ENCODE results near the gene MYPOP. TPM values are rescaled to one million over a fixed set of nuclear protein-coding genes. Genes with fewer than 3 reads are reported as not detected.

Gene MYPOP
- total RNA-seq, 2 donors from 2014 or later: 8.7 to 9.1 TPM

DNA sequence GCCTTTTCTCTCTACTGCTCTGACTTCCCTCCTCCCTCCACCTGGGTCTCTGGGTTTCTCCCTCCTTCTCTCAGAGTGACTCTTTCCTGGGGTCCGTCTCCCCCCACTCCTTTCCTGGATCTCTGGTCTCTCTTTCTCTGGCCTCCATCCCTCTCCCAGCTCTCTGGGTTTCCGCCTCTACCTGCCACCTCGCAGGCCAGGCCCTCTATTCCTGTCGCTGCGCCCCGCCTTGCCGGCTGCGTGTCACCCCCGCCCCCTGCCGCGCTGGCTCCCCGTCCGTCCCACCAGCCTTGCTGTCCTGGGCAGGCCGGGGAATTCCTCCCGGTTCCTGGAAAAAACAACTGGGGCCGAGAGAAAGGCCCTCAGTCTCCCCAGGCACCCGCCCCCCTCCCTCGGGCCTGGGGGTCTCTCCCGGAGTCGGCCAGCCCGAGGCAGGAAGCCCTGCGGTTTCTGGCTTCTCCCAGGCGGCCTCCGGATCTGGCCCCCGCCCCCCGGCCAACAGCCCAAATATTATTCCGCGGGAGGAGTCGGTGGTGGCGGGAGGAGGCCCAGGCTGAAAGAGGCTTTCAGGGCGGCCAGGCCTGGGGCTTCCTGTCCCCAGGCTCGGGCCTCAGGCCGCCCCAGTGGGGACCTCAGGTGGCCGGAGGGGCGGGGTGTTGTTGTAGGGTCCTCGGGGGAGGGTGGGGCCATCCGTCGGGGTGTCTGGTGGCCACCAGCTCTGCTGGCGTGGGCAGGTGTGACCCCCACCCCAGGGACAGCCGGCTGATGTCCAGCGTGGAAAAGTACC lies 25.8 kb downstream of the MYPOP start:
- TF ChIP-seq POLR2AphosphoS5 (IDR thresholded peaks at IDR 0.05) (no peak), POLR2A (IDR thresholded peaks at IDR 0.05) (peak; percentile 43)
- intact Hi-C loops (cut with DNase I): no loop called here
- H3K4me1 ChIP-seq (replicated peaks): peaks cover 5% of the 10 kb centered on the region
- DNase-seq (ENCODE audit: low spot score): peak; percentile 52
- 3% methylated on average over 34 of the region's 41 CpGs for WGBS
- H3K27ac ChIP-seq: peak overlapping the region; percentile 68 to 72
- H3K4me3 ChIP-seq: peak overlapping the region in 1 of 2 donors; percentile 18
- H3K36me3 ChIP-seq: no peaks in the 10 kb centered on the region
- no peaks in the 10 kb centered on the region for H3K27me3 ChIP-seq (replicated peaks; ENCODE audit: insufficient read depth)
- H3K9me3 ChIP-seq: no peaks in the 10 kb centered on the region

DNA sequence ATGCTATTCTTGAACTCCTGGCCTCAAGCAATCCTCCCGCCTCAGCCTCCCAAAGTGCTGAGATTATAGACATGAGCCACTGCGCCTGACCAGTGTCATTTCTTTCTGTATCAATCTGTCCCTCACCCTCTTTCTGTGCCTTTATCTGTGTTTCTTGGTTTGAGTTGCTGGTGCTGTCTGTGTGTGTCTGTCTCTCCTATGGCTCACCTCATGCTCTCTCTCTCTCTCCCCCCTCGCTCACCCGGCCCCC lies 26.3 kb downstream of the MYPOP start:
- no peaks in the 10 kb centered on the region for H3K27me3 ChIP-seq (replicated peaks; ENCODE audit: insufficient read depth)
- peak overlapping the region; percentile 68 to 72 for H3K27ac ChIP-seq
- TF ChIP-seq, protein P1, sequence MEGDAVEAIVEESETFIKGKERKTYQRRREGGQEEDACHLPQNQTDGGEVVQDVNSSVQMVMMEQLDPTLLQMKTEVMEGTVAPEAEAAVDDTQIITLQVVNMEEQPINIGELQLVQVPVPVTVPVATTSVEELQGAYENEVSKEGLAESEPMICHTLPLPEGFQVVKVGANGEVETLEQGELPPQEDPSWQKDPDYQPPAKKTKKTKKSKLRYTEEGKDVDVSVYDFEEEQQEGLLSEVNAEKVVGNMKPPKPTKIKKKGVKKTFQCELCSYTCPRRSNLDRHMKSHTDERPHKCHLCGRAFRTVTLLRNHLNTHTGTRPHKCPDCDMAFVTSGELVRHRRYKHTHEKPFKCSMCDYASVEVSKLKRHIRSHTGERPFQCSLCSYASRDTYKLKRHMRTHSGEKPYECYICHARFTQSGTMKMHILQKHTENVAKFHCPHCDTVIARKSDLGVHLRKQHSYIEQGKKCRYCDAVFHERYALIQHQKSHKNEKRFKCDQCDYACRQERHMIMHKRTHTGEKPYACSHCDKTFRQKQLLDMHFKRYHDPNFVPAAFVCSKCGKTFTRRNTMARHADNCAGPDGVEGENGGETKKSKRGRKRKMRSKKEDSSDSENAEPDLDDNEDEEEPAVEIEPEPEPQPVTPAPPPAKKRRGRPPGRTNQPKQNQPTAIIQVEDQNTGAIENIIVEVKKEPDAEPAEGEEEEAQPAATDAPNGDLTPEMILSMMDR (IDR thresholded peaks at IDR 0.05): no peak
- no peak for TF ChIP-seq POLR2AphosphoS5 (IDR thresholded peaks at IDR 0.05)
- no peak for TF ChIP-seq POLR2A (IDR thresholded peaks at IDR 0.05)
- intact Hi-C loops (cut with DNase I): no loop called here
- no peak overlapping the region for H3K4me3 ChIP-seq
- no peak for DNase-seq (ENCODE audit: low spot score)
- H3K4me1 ChIP-seq (replicated peaks): peaks cover 5% of the 10 kb centered on the region
- 52% methylated on average over 4 of the region's 4 CpGs for WGBS
- H3K9me3 ChIP-seq: no peaks in the 10 kb centered on the region
- H3K36me3 ChIP-seq: no peaks in the 10 kb centered on the region

DNA sequence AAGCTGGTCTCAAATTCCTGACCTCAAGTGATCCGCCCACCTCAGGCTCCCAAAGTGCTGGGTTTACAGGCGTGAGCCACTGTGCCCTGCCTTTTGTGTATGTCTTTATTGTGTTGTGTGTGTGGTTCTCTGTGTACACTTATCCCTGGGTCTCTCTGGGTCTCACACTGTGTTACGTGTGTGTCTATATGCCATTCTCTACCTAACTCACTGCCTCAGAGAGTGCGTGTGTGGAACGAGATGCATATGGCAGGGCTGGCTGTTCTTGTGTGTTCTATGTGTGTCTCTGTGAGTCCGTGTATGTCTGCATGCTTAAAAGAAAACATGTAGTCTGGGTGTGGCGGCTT lies 27.8 kb downstream of the MYPOP start:
- WGBS: 91% methylated on average over 7 of the region's 7 CpGs
- Histone ChIP-seq H3K27ac (no peak overlapping the region), H3K27me3 (replicated peaks; ENCODE audit: insufficient read depth) (no peaks in the 10 kb centered on the region), H3K36me3 (no peaks in the 10 kb centered on the region), H3K9me3 (no peaks in the 10 kb centered on the region), H3K4me1 (replicated peaks) (peaks cover 5% of the 10 kb centered on the region), H3K4me3 (no peak overlapping the region)
- DNase-seq (ENCODE audit: low spot score): no peak
- TF ChIP-seq, protein P1 (IDR thresholded peaks at IDR 0.05): no peak
- TF ChIP-seq POLR2A (IDR thresholded peaks at IDR 0.05) (no peak), POLR2AphosphoS5 (IDR thresholded peaks at IDR 0.05) (no peak)
- intact Hi-C loops (cut with DNase I): no loop called here

DNA sequence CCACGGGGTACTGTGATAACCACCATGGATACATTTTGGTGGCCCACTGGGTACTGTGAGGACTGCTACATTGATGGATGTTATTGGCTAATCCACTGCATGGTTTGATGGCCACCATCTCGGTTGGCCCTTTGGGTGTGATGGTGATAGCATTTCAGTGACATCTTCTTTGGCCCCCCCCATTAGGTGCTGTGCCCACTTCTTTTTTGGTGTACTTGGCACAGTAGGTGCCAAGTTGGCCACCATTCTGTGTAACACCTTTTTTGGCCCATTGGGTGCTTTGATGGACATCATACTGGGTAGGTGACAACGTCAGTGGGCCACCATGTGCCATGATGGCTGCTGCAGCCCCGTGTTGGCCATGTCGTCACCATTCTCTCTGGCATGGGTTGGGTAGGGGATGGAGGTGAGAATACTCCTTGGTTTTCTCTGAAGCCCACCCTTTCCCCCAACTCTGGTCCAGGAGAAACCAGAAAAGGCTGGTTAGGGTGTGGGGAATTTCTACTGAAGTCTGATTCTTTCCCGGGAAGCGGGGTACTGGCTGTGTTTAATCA lies 29.1 kb downstream of the MYPOP start:
- H3K27ac ChIP-seq: no peak overlapping the region
- peaks cover 2% of the 10 kb centered on the region for H3K4me1 ChIP-seq (replicated peaks)
- no peaks in the 10 kb centered on the region for H3K27me3 ChIP-seq (replicated peaks; ENCODE audit: insufficient read depth)
- TF ChIP-seq, protein P1 (IDR thresholded peaks at IDR 0.05): no peak
- TF ChIP-seq POLR2AphosphoS5 (IDR thresholded peaks at IDR 0.05): no peak
- no peak for TF ChIP-seq POLR2A (IDR thresholded peaks at IDR 0.05)
- H3K4me3 ChIP-seq: no peak overlapping the region
- no peak for DNase-seq (ENCODE audit: low spot score)
- intact Hi-C loops (cut with DNase I): no loop called here
- H3K9me3 ChIP-seq: no peaks in the 10 kb centered on the region
- H3K36me3 ChIP-seq: no peaks in the 10 kb centered on the region
- WGBS: 87% methylated on average over 7 of the region's 7 CpGs

DNA sequence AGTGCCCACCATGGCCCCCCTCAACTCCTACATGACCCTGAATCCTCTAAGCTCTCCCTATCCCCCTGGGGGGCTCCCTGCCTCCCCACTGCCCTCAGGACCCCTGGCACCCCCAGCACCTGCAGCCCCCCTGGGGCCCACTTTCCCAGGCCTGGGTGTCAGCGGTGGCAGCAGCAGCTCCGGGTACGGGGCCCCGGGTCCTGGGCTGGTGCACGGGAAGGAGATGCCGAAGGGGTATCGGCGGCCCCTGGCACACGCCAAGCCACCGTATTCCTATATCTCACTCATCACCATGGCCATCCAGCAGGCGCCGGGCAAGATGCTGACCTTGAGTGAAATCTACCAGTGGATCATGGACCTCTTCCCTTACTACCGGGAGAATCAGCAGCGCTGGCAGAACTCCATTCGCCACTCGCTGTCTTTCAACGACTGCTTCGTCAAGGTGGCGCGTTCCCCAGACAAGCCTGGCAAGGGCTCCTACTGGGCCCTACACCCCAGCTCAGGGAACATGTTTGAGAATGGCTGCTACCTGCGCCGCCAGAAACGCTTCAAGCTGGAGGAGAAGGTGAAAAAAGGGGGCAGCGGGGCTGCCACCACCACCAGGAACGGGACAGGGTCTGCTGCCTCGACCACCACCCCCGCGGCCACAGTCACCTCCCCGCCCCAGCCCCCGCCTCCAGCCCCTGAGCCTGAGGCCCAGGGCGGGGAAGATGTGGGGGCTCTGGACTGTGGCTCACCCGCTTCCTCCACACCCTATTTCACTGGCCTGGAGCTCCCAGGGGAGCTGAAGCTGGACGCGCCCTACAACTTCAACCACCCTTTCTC lies 30.1 kb downstream of the MYPOP start:
- Histone ChIP-seq H3K4me3 (no peak overlapping the region), H3K4me1 (replicated peaks) (no peaks in the 10 kb centered on the region), H3K9me3 (no peaks in the 10 kb centered on the region), H3K27me3 (replicated peaks; ENCODE audit: insufficient read depth) (no peaks in the 10 kb centered on the region), H3K27ac (no peak overlapping the region), H3K36me3 (no peaks in the 10 kb centered on the region)
- no peak for DNase-seq (ENCODE audit: low spot score)
- intact Hi-C loops (cut with DNase I): no loop called here
- WGBS: 96% methylated on average over 34 of the region's 34 CpGs
- TF ChIP-seq, protein P1 (IDR thresholded peaks at IDR 0.05): no peak
- TF ChIP-seq POLR2A (IDR thresholded peaks at IDR 0.05) (no peak), POLR2AphosphoS5 (IDR thresholded peaks at IDR 0.05) (no peak)

All from prostate gland (tissue), 2 donors.